Measurements from ENCODE around the gene ACTL8.

- TF ChIP-seq CTCF (IDR thresholded peaks at IDR 0.05), result no peak
- TF ChIP-seq POLR2A (IDR thresholded peaks at IDR 0.05), result no peak
- no peak for TF ChIP-seq EP300 (IDR thresholded peaks at IDR 0.05)
These were observed 33.7 kb upstream of the ACTL8 start for GRCh38 chr1:17721444-17721843.

Measured in ovary (tissue), 3 donors.